SU-DHL-6 (cell line): ENCODE results near the gene CNTN4.

Experiments
- H2AFZ ChIP-seq: fragments of 200-600 bp; sonication (generic); 2 replicates; pipeline ENCODE4 v1.6.1; 2014; ENCODE audit warnings: low read depth, mild to moderate bottlenecking, moderate library complexity, mixed read lengths, antibody characterized with exemption, low read length; ENCODE audit not compliant: severe bottlenecking
- H3F3A ChIP-seq: fragments of 200-600 bp; shearing (Covaris generic); 2 replicates; pipeline ENCODE4 v1.6.0; 2016; ENCODE audit warnings: antibody characterized with exemption, mild to moderate bottlenecking; ENCODE audit not compliant: insufficient read depth
- H3K27ac ChIP-seq: fragments of 200-600 bp; sonication (generic); 2 replicates; pipeline ENCODE4 v1.5.1; 2016; ENCODE audit warnings: low read depth, mild to moderate bottlenecking, low read length, moderate library complexity, mixed read lengths
- H3K27me3 ChIP-seq: fragments of 200-600 bp; sonication (generic), shearing (Covaris generic); 2 replicates; pipeline ENCODE4 v1.6.0; 2014; ENCODE audit warnings: mild to moderate bottlenecking, low read length
- H3K36me3 ChIP-seq: fragments of 200-600 bp; sonication (generic); 2 replicates; pipeline ENCODE4 v1.6.1; 2014; ENCODE audit warnings: mild to moderate bottlenecking, low read length, mixed read lengths
- H3K4me2 ChIP-seq: fragments of 300-600, 200-600 bp; shearing (Covaris generic), sonication (generic); 2 replicates; pipeline ENCODE4 v1.6.0; 2014; ENCODE audit warnings: low read length, low read depth, mild to moderate bottlenecking; ENCODE audit not compliant: poor library complexity, severe bottlenecking
- H3K4me3 ChIP-seq: fragments of 200-600 bp; sonication (generic); 2 replicates; pipeline ENCODE4 v1.5.1; 2014; ENCODE audit warnings: antibody characterized with exemption, low read length, mild to moderate bottlenecking, mixed read lengths; ENCODE audit not compliant: insufficient read depth, poor library complexity, severe bottlenecking
- H3K79me2 ChIP-seq: fragments of 200-600 bp; sonication (generic); 2 replicates; pipeline ENCODE4 v1.6.1; 2014; ENCODE audit warnings: mild to moderate bottlenecking, low read length, moderate library complexity; ENCODE audit not compliant: insufficient read depth
- H3K9ac ChIP-seq: fragments of 200-600 bp; sonication (generic); 2 replicates; pipeline ENCODE4 v1.7.0; 2014; ENCODE audit warnings: mild to moderate bottlenecking, low read length
- H3K9me2 ChIP-seq: fragments of 200-600 bp; sonication (generic); replicated peaks from 2 replicates; pipeline ENCODE4 v1.6.1; 2014; ENCODE audit warnings: low read length; ENCODE audit not compliant: insufficient read depth
- H3K9me3 ChIP-seq: fragments of 200-600 bp; sonication (generic); 2 replicates; pipeline ENCODE4 v1.6.1; 2014; ENCODE audit warnings: low read length, mixed read lengths; ENCODE audit not compliant: insufficient read depth
- H4K20me1 ChIP-seq: fragments of 200-600 bp; sonication (generic); 2 replicates; pipeline ENCODE4 v1.6.1; 2014; ENCODE audit warnings: low read depth, mild to moderate bottlenecking, antibody characterized with exemption, low read length, moderate library complexity, mixed read lengths
- CTCF ChIP-seq: fragments of 200-600 bp; sonication (generic); IDR thresholded peaks from one replicate; pipeline ENCODE4 v1.5.1; 2017; ENCODE audit warnings: antibody characterized with exemption, mild to moderate bottlenecking, low read length, moderate library complexity; ENCODE audit not compliant: insufficient read depth, poor library complexity, severe bottlenecking
- EZH2phosphoT487 ChIP-seq: fragments of 200-600 bp; sonication (generic), shearing (Covaris generic); conservative IDR thresholded peaks from 2 replicates; pipeline ENCODE4 v1.6.1; 2018; ENCODE audit warnings: mild to moderate bottlenecking, antibody characterized with exemption, low read length, moderate library complexity, mixed read lengths

CNTN4 gene

GRCh38 chr3:2544718-2545117 is 446.1 kb downstream of the CNTN4 start:
- Histone ChIP-seq H3K9me2 (no peaks in the 10 kb centered on the region), H3K9me3 (no peaks in the 10 kb centered on the region), H3K36me3 (no peaks in the 10 kb centered on the region), H2AFZ (no peak overlapping the region), H3K9ac (no peak overlapping the region), H3K4me3 (no peak overlapping the region), H3K27ac (no peak overlapping the region), H3K4me2 (no peak overlapping the region), H4K20me1 (no peaks in the 10 kb centered on the region), H3K27me3 (no peaks in the 10 kb centered on the region), H3F3A (no peaks in the 10 kb centered on the region), H3K79me2 (no peaks in the 10 kb centered on the region)
- TF ChIP-seq CTCF, result no peak
- no peak for TF ChIP-seq EZH2phosphoT487

GRCh38 chr3:2547049-2547448 is 448.4 kb downstream of the CNTN4 start:
- Histone ChIP-seq H3K9ac (no peak overlapping the region), H3F3A (no peaks in the 10 kb centered on the region), H3K4me3 (no peak overlapping the region), H3K36me3 (no peaks in the 10 kb centered on the region), H3K27ac (no peak overlapping the region), H2AFZ (no peak overlapping the region), H3K27me3 (no peaks in the 10 kb centered on the region), H3K4me2 (no peak overlapping the region), H3K9me2 (no peaks in the 10 kb centered on the region), H4K20me1 (no peaks in the 10 kb centered on the region), H3K9me3 (no peaks in the 10 kb centered on the region), H3K79me2 (no peaks in the 10 kb centered on the region)
- TF ChIP-seq CTCF (no peak), EZH2phosphoT487 (no peak)

GRCh38 chr3:2554656-2555055 is 456.0 kb downstream of the CNTN4 start:
- Histone ChIP-seq H3K27ac (no peak overlapping the region), H3K36me3 (no peaks in the 10 kb centered on the region), H3K9me2 (no peaks in the 10 kb centered on the region), H3K9me3 (no peaks in the 10 kb centered on the region), H3K4me2 (no peak overlapping the region), H4K20me1 (no peaks in the 10 kb centered on the region), H3K9ac (no peak overlapping the region), H3K27me3 (no peaks in the 10 kb centered on the region), H3K79me2 (no peaks in the 10 kb centered on the region), H2AFZ (no peak overlapping the region), H3F3A (no peaks in the 10 kb centered on the region), H3K4me3 (no peak overlapping the region)
- TF ChIP-seq CTCF, result no peak
- TF ChIP-seq EZH2phosphoT487, result no peak

- H3K9me2 ChIP-seq, result no peaks in the 10 kb centered on the region
- H3K4me2 ChIP-seq, result no peak overlapping the region
- no peaks in the 10 kb centered on the region for H3K36me3 ChIP-seq
- no peak overlapping the region for H3K9ac ChIP-seq
- no peaks in the 10 kb centered on the region for H4K20me1 ChIP-seq
- H3K79me2 ChIP-seq, result no peaks in the 10 kb centered on the region
- no peak overlapping the region for H2AFZ ChIP-seq
- H3K4me3 ChIP-seq, result no peak overlapping the region
- no peaks in the 10 kb centered on the region for H3K9me3 ChIP-seq
- no peaks in the 10 kb centered on the region for H3K27me3 ChIP-seq
- H3F3A ChIP-seq, result no peaks in the 10 kb centered on the region
- no peak overlapping the region for H3K27ac ChIP-seq
- no peak for TF ChIP-seq CTCF
- no peak for TF ChIP-seq EZH2phosphoT487
Measured at GRCh38 chr3:2558796-2559195, 460.1 kb downstream of the CNTN4 start.
